ENCODE measurements around the gene C1QTNF1. TPM values are rescaled to one million over a fixed set of nuclear protein-coding genes. Genes with fewer than 3 reads are reported as not detected.

The C1QTNF1 gene
- total and polyA plus RNA-seq, 2 donors (not counting 1 experiment from before 2014, with no cell fraction given), result not detected

GRCh38 chr17:79009397-79010303, 14.3 kb upstream of the C1QTNF1 start, which contains the start of gene CANT1:
Gene CANT1, minus strand, starts transcription at chr17:79009764. Its CDS starts 12,142 bp downstream, at chr17:78997622.
- peaks cover 48% of the 10 kb centered on the region for H3K4me1 Mint-ChIP-seq
- Histone ChIP-seq H2AFZ (ENCODE audit: insufficient read depth, low read depth, low read length, poor library complexity, severe bottlenecking) (peak within 1 kb of the TSS; percentile 99), H3K79me2 (ENCODE audit: control insufficient read depth, insufficient read depth, low read length) (peaks cover 58% of the 10 kb centered on the region), H3K4me2 (replicated peaks; ENCODE audit: low read depth, low read length, poor library complexity, severe bottlenecking) (peak within 1 kb of the TSS; percentile 92), H3K27me3 (replicated peaks in 1 of 4; ENCODE audit: control extremely low read depth in 1 of 4, control insufficient read depth in 3 of 4, insufficient read depth in 4 of 4, low read length in 3 of 4) (peaks cover 0 to 4% (median 0%) of the 10 kb centered on the region in 4 experiments), H3K36me3 (replicated peaks in 1 of 2; ENCODE audit: control extremely low read depth in 1 of 2, control insufficient read depth in 1 of 2, extremely low read depth in 1 of 2, insufficient read depth in 2 of 2, low read length in 1 of 2) (peaks cover 0 to 13% of the 10 kb centered on the region in 2 experiments), H3K4me3 (ENCODE audit: control extremely low read depth in 1 of 5, extremely low read depth in 1 of 5, insufficient read depth in 1 of 5, low read depth in 2 of 5, low read length in 4 of 5) (peak within 1 kb of the TSS; percentile 76 to 93 (median 83)), H3K9me3 (ENCODE audit: control extremely low read depth in 1 of 3, control insufficient read depth in 2 of 3, insufficient read depth in 1 of 3, low read length in 2 of 3) (peaks cover 0 to 2% (median 0%) of the 10 kb centered on the region in 3 donors), H3K27ac (ENCODE audit: low read length in 2 of 2) (peak within 1 kb of the TSS; percentile 59 to 86), H3K9ac (ENCODE audit: low read length) (peak within 1 kb of the TSS; percentile 91), H3K4me1 (ENCODE audit: control insufficient read depth in 2 of 2, insufficient read depth in 2 of 2, low read length in 2 of 2) (peaks cover 26 to 38% of the 10 kb centered on the region in 2 donors), H4K20me1 (ENCODE audit: control insufficient read depth, insufficient read depth, low read length, poor library complexity, severe bottlenecking) (peaks cover 40% of the 10 kb centered on the region)
- DNase-seq (peak; percentile 91), ATAC-seq (ENCODE audit: low read depth) (peak; percentile 97)
- 2% methylated on average over 61 of the region's 73 CpGs for WGBS (ENCODE audit: insufficient coverage)
- TF ChIP-seq EZH2 (IDR thresholded peaks at IDR 0.05; ENCODE audit: borderline replicate concordance, insufficient read depth, low read depth, low read length, poor library complexity, severe bottlenecking), result no peak
- TF ChIP-seq CTCF (IDR thresholded peaks at IDR 0.05), result no peak
- CTCF ChIA-PET, result interaction anchor here (0.6 kb wide), 1 partner anchor 60 kb away, joined by 3 read pairs; no protein-coding TSS in a partner anchor
- peak within 1 kb of the TSS; percentile 96 for H3K27ac Mint-ChIP-seq
- intact Hi-C loops (cut with micrococcal nuclease), result loop anchor here (2.0 kb wide), 1 partner anchor 65 kb away; the partner anchor contains the start of gene ENGASE
- peak within 1 kb of the TSS; percentile 96 for H3K4me3 Mint-ChIP-seq
- POLR2A ChIA-PET, result interaction anchor here (0.6 to 1.0 kb wide), 3 partner anchors 120 to 332 kb away, joined by 3 to 5 read pairs (median 4); no protein-coding TSS in a partner anchor
- H3K27me3 Mint-ChIP-seq, result peaks cover 4% of the 10 kb centered on the region
- H3K9me3 Mint-ChIP-seq (ENCODE audit: insufficient read depth), result no peaks in the 10 kb centered on the region

Data from B cell (primary cell).